ENCODE data around the gene ADGRF5.

Gene ADGRF5

DNA sequence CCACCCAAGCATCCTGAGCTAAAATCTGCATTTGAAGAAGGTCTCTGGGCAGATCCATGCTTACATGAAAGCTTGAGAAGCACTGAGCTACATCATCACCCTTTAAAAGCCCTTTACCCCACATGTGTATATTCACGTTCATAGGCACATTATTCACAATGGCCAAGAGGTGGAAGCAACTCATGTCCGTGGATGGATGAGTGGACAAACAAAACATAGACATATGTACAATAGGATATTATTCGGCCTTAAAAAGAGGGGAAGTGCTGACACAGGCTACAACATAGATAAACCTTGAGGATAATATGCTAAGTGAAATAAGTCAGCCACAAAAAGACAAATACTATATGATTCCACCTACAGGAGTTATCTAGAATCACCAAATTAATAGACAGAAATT is 17.6 kb downstream of the ADGRF5 start:
- TF ChIP-seq, protein P1, sequence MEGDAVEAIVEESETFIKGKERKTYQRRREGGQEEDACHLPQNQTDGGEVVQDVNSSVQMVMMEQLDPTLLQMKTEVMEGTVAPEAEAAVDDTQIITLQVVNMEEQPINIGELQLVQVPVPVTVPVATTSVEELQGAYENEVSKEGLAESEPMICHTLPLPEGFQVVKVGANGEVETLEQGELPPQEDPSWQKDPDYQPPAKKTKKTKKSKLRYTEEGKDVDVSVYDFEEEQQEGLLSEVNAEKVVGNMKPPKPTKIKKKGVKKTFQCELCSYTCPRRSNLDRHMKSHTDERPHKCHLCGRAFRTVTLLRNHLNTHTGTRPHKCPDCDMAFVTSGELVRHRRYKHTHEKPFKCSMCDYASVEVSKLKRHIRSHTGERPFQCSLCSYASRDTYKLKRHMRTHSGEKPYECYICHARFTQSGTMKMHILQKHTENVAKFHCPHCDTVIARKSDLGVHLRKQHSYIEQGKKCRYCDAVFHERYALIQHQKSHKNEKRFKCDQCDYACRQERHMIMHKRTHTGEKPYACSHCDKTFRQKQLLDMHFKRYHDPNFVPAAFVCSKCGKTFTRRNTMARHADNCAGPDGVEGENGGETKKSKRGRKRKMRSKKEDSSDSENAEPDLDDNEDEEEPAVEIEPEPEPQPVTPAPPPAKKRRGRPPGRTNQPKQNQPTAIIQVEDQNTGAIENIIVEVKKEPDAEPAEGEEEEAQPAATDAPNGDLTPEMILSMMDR (IDR thresholded peaks at IDR 0.05; ENCODE audit: low read depth, low read length, missing control alignments): no peak
- in situ Hi-C loops (cut with HindIII; ENCODE audit: low pct_ligation_motif_present, low sequenced_read_pairs): no loop called here
- no peaks in the 10 kb centered on the region for H3K36me3 ChIP-seq (replicated peaks)

DNA sequence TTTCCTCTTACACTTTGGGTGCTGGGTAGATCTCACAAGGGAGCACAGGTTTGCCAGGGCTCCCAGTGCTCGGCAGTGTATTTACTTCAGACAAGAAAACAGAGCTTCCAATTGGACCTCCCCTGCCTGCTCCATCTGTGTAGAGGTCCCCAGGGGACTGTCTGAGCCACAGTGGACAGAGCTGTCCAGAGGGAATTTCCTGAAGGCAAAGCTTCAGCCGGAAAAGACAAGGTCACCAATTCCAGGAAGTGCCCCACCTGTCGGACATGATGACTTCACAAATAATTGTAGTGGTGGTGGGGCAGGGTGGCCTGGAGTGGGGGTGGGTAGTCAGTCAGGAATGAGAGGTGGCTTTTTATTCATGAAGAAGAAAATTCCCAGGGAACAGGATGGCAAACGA is 18.6 kb downstream of the ADGRF5 start:
- Histone ChIP-seq H3K27ac (no peak overlapping the region), H3K36me3 (replicated peaks) (no peaks in the 10 kb centered on the region), H3K4me3 (ENCODE audit: low read depth, low read length) (no peak overlapping the region), H3K27me3 (replicated peaks) (no peaks in the 10 kb centered on the region)
- no peak for DNase-seq
- TF ChIP-seq, protein P1 (IDR thresholded peaks at IDR 0.05; ENCODE audit: low read depth, low read length, missing control alignments): no peak
- in situ Hi-C loops (cut with HindIII; ENCODE audit: low pct_ligation_motif_present, low sequenced_read_pairs): no loop called here

More for the DNA sequence above, 17.6 kb downstream of the ADGRF5 start:
- no peak for DNase-seq
- Histone ChIP-seq H3K27me3 (replicated peaks) (no peaks in the 10 kb centered on the region), H3K4me3 (ENCODE audit: low read depth, low read length) (no peak overlapping the region), H3K27ac (no peak overlapping the region)

DNA sequence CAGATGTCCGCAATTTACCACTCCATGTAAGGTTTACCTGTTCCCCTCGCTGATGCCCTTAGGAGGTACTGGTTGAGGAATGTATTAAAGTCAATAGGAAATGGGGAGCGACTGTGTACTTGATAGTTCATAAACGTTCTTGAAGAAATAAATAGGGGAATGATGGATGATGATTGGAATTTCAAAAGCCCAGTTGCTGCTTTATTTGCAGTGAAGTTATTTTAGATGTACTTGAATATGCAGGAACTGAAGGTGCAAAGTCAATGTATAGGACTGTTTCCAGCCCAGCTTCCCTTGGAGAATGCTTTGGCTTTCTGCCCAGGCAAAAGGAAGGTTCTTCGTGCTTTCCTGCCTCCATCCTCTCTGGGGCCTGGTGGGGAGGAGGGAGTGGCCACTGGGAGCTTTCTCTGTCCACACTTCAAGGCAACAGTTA is 19.8 kb downstream of the ADGRF5 start:
- DNase-seq: no peak
- TF ChIP-seq, protein P1 (IDR thresholded peaks at IDR 0.05; ENCODE audit: low read depth, low read length, missing control alignments): no peak

DNA sequence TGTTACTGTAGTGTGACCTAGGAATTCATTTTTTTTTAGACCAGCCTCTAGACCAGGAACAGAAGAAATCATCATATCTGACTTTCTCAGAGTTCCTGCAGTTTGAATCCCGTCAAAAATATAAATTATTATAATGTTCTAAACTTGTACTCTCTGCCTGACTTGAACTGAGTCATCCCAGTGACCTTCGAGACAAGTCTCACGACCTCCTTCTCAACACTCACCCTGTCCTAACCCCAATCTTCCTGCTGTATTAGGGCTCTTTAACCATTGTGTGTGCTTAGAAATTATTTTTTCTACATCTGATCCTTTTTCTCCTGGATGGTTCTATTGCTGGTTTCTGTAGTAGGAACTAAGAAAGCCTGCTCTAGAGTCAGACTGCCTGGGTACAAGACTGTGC is 21.5 kb downstream of the ADGRF5 start:
- Histone ChIP-seq H3K36me3 (replicated peaks) (no peaks in the 10 kb centered on the region), H3K27ac (no peak overlapping the region), H3K4me3 (ENCODE audit: low read depth, low read length) (no peak overlapping the region), H3K27me3 (replicated peaks) (no peaks in the 10 kb centered on the region)
- TF ChIP-seq, protein P1 (IDR thresholded peaks at IDR 0.05; ENCODE audit: low read depth, low read length, missing control alignments): no peak
- in situ Hi-C loops (cut with HindIII; ENCODE audit: low pct_ligation_motif_present, low sequenced_read_pairs): no loop called here
- no peak for DNase-seq

More for the DNA sequence above, 19.8 kb downstream of the ADGRF5 start:
- H3K27me3 ChIP-seq (replicated peaks): no peaks in the 10 kb centered on the region
- no peak overlapping the region for H3K4me3 ChIP-seq (ENCODE audit: low read depth, low read length)
- in situ Hi-C loops (cut with HindIII; ENCODE audit: low pct_ligation_motif_present, low sequenced_read_pairs): no loop called here
- H3K27ac ChIP-seq: no peak overlapping the region
- no peaks in the 10 kb centered on the region for H3K36me3 ChIP-seq (replicated peaks)

DNA sequence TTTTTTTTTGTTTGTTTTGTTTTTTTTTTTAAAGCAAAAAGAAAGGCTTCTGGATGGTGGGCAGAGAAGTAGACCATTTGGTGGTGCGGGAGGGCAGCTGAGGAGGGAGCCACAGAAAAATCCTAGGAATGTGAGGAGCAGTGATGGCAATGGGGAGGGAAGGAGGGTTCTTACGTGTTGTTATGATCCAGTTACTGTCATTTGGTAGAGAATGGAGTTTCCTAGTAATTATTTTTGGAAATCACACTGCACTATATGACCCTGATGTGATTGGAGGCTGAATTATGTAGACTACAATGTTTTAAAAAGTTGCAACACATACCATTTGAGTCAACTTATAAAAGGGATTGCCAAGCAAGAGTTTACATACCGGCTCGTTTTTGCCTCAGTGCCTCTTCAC is 22.1 kb downstream of the ADGRF5 start:
- TF ChIP-seq, protein P1 (IDR thresholded peaks at IDR 0.05; ENCODE audit: low read depth, low read length, missing control alignments): no peak
- Histone ChIP-seq H3K27ac (no peak overlapping the region), H3K36me3 (replicated peaks) (no peaks in the 10 kb centered on the region), H3K4me3 (ENCODE audit: low read depth, low read length) (no peak overlapping the region), H3K27me3 (replicated peaks) (no peaks in the 10 kb centered on the region)
- in situ Hi-C loops (cut with HindIII; ENCODE audit: low pct_ligation_motif_present, low sequenced_read_pairs): no loop called here
- no peak for DNase-seq

DNA sequence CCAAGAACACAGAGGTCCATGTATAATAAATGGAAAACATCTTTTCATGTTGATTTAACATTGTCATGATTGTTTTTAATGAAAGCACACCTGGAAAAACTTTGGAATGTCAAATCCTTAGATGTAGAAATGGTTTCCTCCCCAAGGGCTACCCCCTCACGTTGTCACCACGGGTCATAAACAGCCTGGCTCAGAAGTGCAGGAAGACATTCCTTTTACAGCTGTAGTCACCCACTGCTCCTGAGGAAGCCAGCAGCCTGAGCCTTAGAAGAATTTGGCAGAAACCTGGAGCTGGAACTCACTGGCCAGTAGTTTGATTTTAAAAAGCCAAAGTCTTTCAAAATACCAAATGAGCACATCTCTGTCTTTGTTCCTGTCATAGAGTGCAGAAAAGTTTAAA is 23.7 kb downstream of the ADGRF5 start:
- in situ Hi-C loops (cut with HindIII; ENCODE audit: low pct_ligation_motif_present, low sequenced_read_pairs): no loop called here
- no peak overlapping the region for H3K27ac ChIP-seq
- H3K27me3 ChIP-seq (replicated peaks): no peaks in the 10 kb centered on the region
- no peak for DNase-seq
- no peaks in the 10 kb centered on the region for H3K36me3 ChIP-seq (replicated peaks)
- TF ChIP-seq, protein P1 (IDR thresholded peaks at IDR 0.05; ENCODE audit: low read depth, low read length, missing control alignments): no peak
- H3K4me3 ChIP-seq (ENCODE audit: low read depth, low read length): no peak overlapping the region

Measured in brain microvascular endothelial cell (primary cell).